H7 (cell line): Measurements from ENCODE around the gene NPDC1. TPM values are rescaled to one million over a fixed set of nuclear protein-coding genes. Genes with fewer than 3 reads are reported as not detected.
"Not testable (repeated sequence)": the region's sequence is repeated elsewhere in the genome, so short reads cannot be mapped to it uniquely, and the experiment has no call there.

Source experiments
- DNase-seq: peaks from one replicate; pipeline ENCODE4 v3.0.0; 2012
- H3K27me3 ChIP-seq: 2 replicates; pipeline ENCODE4 v1.6.0; 2011; ENCODE audit warnings: mild to moderate bottlenecking, low read length; ENCODE audit not compliant: control insufficient read depth, insufficient read depth
- H3K36me3 ChIP-seq: replicated peaks from 2 replicates; pipeline ENCODE4 v1.5.1; 2011; ENCODE audit warnings: low read length; ENCODE audit not compliant: control insufficient read depth, insufficient read depth
- H3K4me3 ChIP-seq: 2 replicates; pipeline ENCODE4 v1.5.1; 2011; ENCODE audit warnings: low read depth, mild to moderate bottlenecking, control low read depth, low read length, moderate library complexity; ENCODE audit not compliant: insufficient read depth
- total RNA-seq: library from RNA; depleted of rRNA; stranded (reverse); fragments of >200 nt; shearing (Covaris generic); gene quantifications from 2 replicates; pipeline ENCODE4 v1.2.3, GENCODE V29; 2014

Gene NPDC1
- total RNA-seq, 1 experiment from 2014 or later: 10.1 TPM

GRCh38 chr9:137042751-137043727 is 2.9 kb downstream of the NPDC1 start:
- Histone ChIP-seq H3K4me3 (no peak overlapping the region), H3K27me3 (peaks cover 26% of the 10 kb centered on the region), H3K36me3 (no peaks in the 10 kb centered on the region; the same call in 1 of the 2 replicates)
- no peak for DNase-seq

- H3K27me3 ChIP-seq: peaks cover 16% of the 10 kb centered on the region
- DNase-seq: no peak
- no peak overlapping the region for H3K4me3 ChIP-seq
- H3K36me3 ChIP-seq: no peaks in the 10 kb centered on the region; the same call in 1 of the 2 replicates
These were observed 4.9 kb downstream of the NPDC1 start for GRCh38 chr9:137041124-137041523.

GRCh38 chr9:137040568-137040967 is 5.4 kb downstream of the NPDC1 start:
- Histone ChIP-seq H3K36me3 (no peaks in the 10 kb centered on the region; the same call in 1 of the 2 replicates), H3K27me3 (peaks cover 12% of the 10 kb centered on the region), H3K4me3 (no peak overlapping the region)
- DNase-seq: no peak

- no peak for DNase-seq
- Histone ChIP-seq H3K36me3 (no peaks in the 10 kb centered on the region; the same call in 1 of the 2 replicates), H3K4me3 (no peak overlapping the region)
These were observed 6.2 kb downstream of the NPDC1 start for GRCh38 chr9:137039611-137040366.

GRCh38 chr9:137038916-137039315 is 7.1 kb downstream of the NPDC1 start:
- H3K36me3 ChIP-seq: no peaks in the 10 kb centered on the region; the same call in 1 of the 2 replicates
- no peaks in the 10 kb centered on the region; the same call in 1 of the 2 replicates for H3K27me3 ChIP-seq
- DNase-seq: no peak
- no peak overlapping the region for H3K4me3 ChIP-seq

More at GRCh38 chr9:137039611-137040366, 6.2 kb downstream of the NPDC1 start:
- H3K27me3 ChIP-seq: peaks cover 4% of the 10 kb centered on the region; the same call in 1 of the 2 replicates

- DNase-seq: no peak
- no peaks in the 10 kb centered on the region; the same call in 1 of the 2 replicates for H3K36me3 ChIP-seq
- H3K27me3 ChIP-seq: no peaks in the 10 kb centered on the region; the same call in 1 of the 2 replicates
- no peak overlapping the region for H3K4me3 ChIP-seq
These were observed 8.5 kb downstream of the NPDC1 start for GRCh38 chr9:137037483-137037882.

GRCh38 chr9:137037035-137037434 is 8.9 kb downstream of the NPDC1 start:
- Histone ChIP-seq H3K36me3 (no peaks in the 10 kb centered on the region; the same call in 1 of the 2 replicates), H3K27me3 (no peaks in the 10 kb centered on the region; the same call in 1 of the 2 replicates), H3K4me3 (no peak overlapping the region)
- no peak for DNase-seq

- H3K36me3 ChIP-seq: no peaks in the 10 kb centered on the region; the same call in 1 of the 2 replicates
- no peak for DNase-seq
- H3K27me3 ChIP-seq: no peaks in the 10 kb centered on the region; the same call in 1 of the 2 replicates
- no peak overlapping the region for H3K4me3 ChIP-seq
These were observed 10.0 kb downstream of the NPDC1 start for GRCh38 chr9:137035937-137036336.

- DNase-seq: peak; percentile 89
- Histone ChIP-seq H3K27me3 (no peaks in the 10 kb centered on the region; the same call in 1 of the 2 replicates), H3K4me3 (no peak overlapping the region), H3K36me3 (no peaks in the 10 kb centered on the region; the same call in 1 of the 2 replicates)
These were observed 10.5 kb downstream of the NPDC1 start for GRCh38 chr9:137035507-137035834.

- Histone ChIP-seq H3K36me3 (no peaks in the 10 kb centered on the region; the same call in 1 of the 2 replicates), H3K4me3 (no peak overlapping the region), H3K27me3 (no peaks in the 10 kb centered on the region; the same call in 1 of the 2 replicates)
- DNase-seq: peak; percentile 98
These were observed 11.1 kb downstream of the NPDC1 start for GRCh38 chr9:137034709-137035506.

GRCh38 chr9:137034039-137034708 is 11.8 kb downstream of the NPDC1 start:
- no peaks in the 10 kb centered on the region for H3K36me3 ChIP-seq
- DNase-seq: peak; percentile 75
- peaks cover under 1% of the 10 kb centered on the region; the same call in 1 of the 2 replicates for H3K27me3 ChIP-seq
- H3K4me3 ChIP-seq: no peak overlapping the region

- DNase-seq, H3K36me3 ChIP-seq, H3K27me3 ChIP-seq, H3K4me3 ChIP-seq: not testable (repeated sequence)
These were observed 12.5 kb downstream of the NPDC1 start for GRCh38 chr9:137033481-137033880.

GRCh38 chr9:137032858-137033257 is 13.1 kb downstream of the NPDC1 start:
- Histone ChIP-seq H3K27me3 (peaks cover 10% of the 10 kb centered on the region), H3K36me3 (no peaks in the 10 kb centered on the region), H3K4me3 (no peak overlapping the region)
- no peak for DNase-seq
